Kidney (tissue), 22 donors: ENCODE results near the gene NXF1. TPM values are rescaled to one million over a fixed set of nuclear protein-coding genes. Genes with fewer than 3 reads are reported as not detected.

ENCODE experiments used
- DNase-seq, 5 donors: peaks; one replicate each; pipeline ENCODE4 v3.0.0-alpha.2; 2013 to 2020
- FAIRE-seq: peaks from 2 replicates; lab custom pipeline; 2012; peaks lifted over from hg19 to GRCh38; lab: Jason Lieb, UNC
- H3K27ac ChIP-seq, 2 donors: one replicate each; pipeline ENCODE4 v1.7.0; 2013; ENCODE audit warnings: low read depth in 2 of 2, low read length in 2 of 2, inconsistent platforms in 1 of 2
- H3K27me3 ChIP-seq: one replicate; pipeline ENCODE4 v1.7.1; 2013; ENCODE audit warnings: low read length, inconsistent platforms; ENCODE audit not compliant: control insufficient read depth, insufficient read depth
- H3K36me3 ChIP-seq, 3 donors: one replicate each; pipeline versions ENCODE4 v1.7.0 to v1.7.1; 2013; ENCODE audit warnings: low read length in 3 of 3, control low read depth in 1 of 3, inconsistent platforms in 1 of 3; ENCODE audit not compliant: insufficient read depth in 3 of 3, control insufficient read depth in 2 of 3
- H3K4me1 ChIP-seq, 3 donors: one replicate each; pipeline versions ENCODE4 v1.7.0 to v1.7.1; 2013; ENCODE audit warnings: low read length in 3 of 3, inconsistent platforms in 1 of 3, low read depth in 1 of 3; ENCODE audit not compliant: control insufficient read depth in 2 of 3, insufficient read depth in 2 of 3
- H3K4me3 ChIP-seq, 3 donors: one replicate each; pipeline versions ENCODE4 v1.7.0 to v1.8.1; 2013; ENCODE audit warnings: low read length in 3 of 3, control low read depth in 1 of 3, inconsistent platforms in 1 of 3
- H3K9ac ChIP-seq, 3 donors: one replicate each; pipeline versions ENCODE4 v1.7.0 to v1.7.1; 2013; ENCODE audit warnings: low read length in 3 of 3, control low read depth in 1 of 3, inconsistent platforms in 1 of 3
- H3K9me3 ChIP-seq, 3 donors: one replicate each; pipeline versions ENCODE4 v1.7.0 to v1.7.1; 2013; ENCODE audit warnings: low read length in 3 of 3, control low read depth in 1 of 3, inconsistent platforms in 1 of 3; ENCODE audit not compliant: control insufficient read depth in 2 of 3, insufficient read depth in 1 of 3
- intact Hi-C: fragments of 100-400 bp; cut with DNase I; formaldehyde crosslinking; loops from one replicate; pipeline ENCODE4 v1.11.1; 2022
- long read RNA-seq, 10 donors: library from polyadenylated mRNA in 1 of 10; unstranded in 1 of 10; transcript quantifications; one replicate each; pipeline ENCODE4 v2.0.0 and lab custom pipeline, GENCODE V29; 2021 to 2026
- polyA plus RNA-seq: library from polyadenylated mRNA; stranded (reverse); fragments of 350-450 nt; fragmentation: Illumina TruSeq; extraction: RNeasy Lipid Tissue Mini Kit (QIAGEN cat#74804); gene quantifications from one replicate; pipeline ENCODE4 v1.2.3, GENCODE V29; 2014; ENCODE audit warnings: low read depth, low replicate concordance; ENCODE audit not compliant: insufficient read depth
- total RNA-seq: library from RNA; stranded (reverse); fragmentation: NEBNext Ultra II Directional; extraction: Animal tissue kit (Norgen Biotek cat#: 25700); gene quantifications from one replicate; pipeline ENCODE4 v1.2.1, GENCODE V29; 2021
- TF ChIP-seq, protein P1 (sequence below): IDR thresholded peaks from 3 replicates; pipeline ENCODE4 v1.5.1; 2012; ENCODE audit warnings: mild to moderate bottlenecking, moderate library complexity, borderline replicate concordance; ENCODE audit not compliant: insufficient read depth; ENCODE audit errors: extremely low read depth
- donor health status: control.
- donor health status: control.
- donor health status: control.
- donor health status: control.
- donor health status: control.
- donor health status: DM: yes; HTN: yes; CAD: no.
- donor health status: Normal renal cell carcinoma (clear cell type).

NXF1 gene
- total RNA-seq (83.8 TPM), polyA plus RNA-seq (70.7 TPM)
- long read RNA-seq, donor 1, full-length matches to known transcripts, result 4 of 10 reads
- long read RNA-seq, donor 1, partial matches to known transcripts, result 6 of 10 reads
- long read RNA-seq, donor 1, other reads (novel, unspliced or antisense), result 0 of 10 reads
- long read RNA-seq, donor 2, full-length matches to known transcripts, result 4 of 10 reads
- long read RNA-seq, donor 2, partial matches to known transcripts, result 6 of 10 reads
- long read RNA-seq, donor 2, other reads (novel, unspliced or antisense), result 0 of 10 reads
- long read RNA-seq, donor 3, full-length matches to known transcripts, result 12 of 17 reads
- long read RNA-seq, donor 3, partial matches to known transcripts, result 5 of 17 reads
- long read RNA-seq, donor 3, other reads (novel, unspliced or antisense), result 0 of 17 reads
- long read RNA-seq, donor 4, full-length matches to known transcripts, result 7 of 7 reads
- long read RNA-seq, donor 4, partial matches to known transcripts, result 0 of 7 reads
- long read RNA-seq, donor 4, other reads (novel, unspliced or antisense), result 0 of 7 reads
- long read RNA-seq, donor 5, result 0 reads
- long read RNA-seq, donor 6, partial matches to known transcripts, result 5 of 6 reads
- long read RNA-seq, donor 6, other reads (novel, unspliced or antisense), result 0 of 6 reads
- long read RNA-seq, donor 7, full-length matches to known transcripts, result 4 of 34 reads
- long read RNA-seq, donor 7, partial matches to known transcripts, result 29 of 34 reads
- long read RNA-seq, donor 7, other reads (novel, unspliced or antisense), result 1 of 34 reads
- long read RNA-seq, donor 8, partial matches to known transcripts, result 0 of 8 reads
- long read RNA-seq, donor 8, other reads (novel, unspliced or antisense), result 0 of 8 reads
- long read RNA-seq, donor 9, full-length matches to known transcripts, result 4 of 4 reads
- long read RNA-seq, donor 9, partial matches to known transcripts, result 0 of 4 reads
- long read RNA-seq, donor 9, other reads (novel, unspliced or antisense), result 0 of 4 reads
- long read RNA-seq, donor 10, partial matches to known transcripts, result 5 of 11 reads
- long read RNA-seq, donor 10, other reads (novel, unspliced or antisense), result 0 of 11 reads

DNA sequence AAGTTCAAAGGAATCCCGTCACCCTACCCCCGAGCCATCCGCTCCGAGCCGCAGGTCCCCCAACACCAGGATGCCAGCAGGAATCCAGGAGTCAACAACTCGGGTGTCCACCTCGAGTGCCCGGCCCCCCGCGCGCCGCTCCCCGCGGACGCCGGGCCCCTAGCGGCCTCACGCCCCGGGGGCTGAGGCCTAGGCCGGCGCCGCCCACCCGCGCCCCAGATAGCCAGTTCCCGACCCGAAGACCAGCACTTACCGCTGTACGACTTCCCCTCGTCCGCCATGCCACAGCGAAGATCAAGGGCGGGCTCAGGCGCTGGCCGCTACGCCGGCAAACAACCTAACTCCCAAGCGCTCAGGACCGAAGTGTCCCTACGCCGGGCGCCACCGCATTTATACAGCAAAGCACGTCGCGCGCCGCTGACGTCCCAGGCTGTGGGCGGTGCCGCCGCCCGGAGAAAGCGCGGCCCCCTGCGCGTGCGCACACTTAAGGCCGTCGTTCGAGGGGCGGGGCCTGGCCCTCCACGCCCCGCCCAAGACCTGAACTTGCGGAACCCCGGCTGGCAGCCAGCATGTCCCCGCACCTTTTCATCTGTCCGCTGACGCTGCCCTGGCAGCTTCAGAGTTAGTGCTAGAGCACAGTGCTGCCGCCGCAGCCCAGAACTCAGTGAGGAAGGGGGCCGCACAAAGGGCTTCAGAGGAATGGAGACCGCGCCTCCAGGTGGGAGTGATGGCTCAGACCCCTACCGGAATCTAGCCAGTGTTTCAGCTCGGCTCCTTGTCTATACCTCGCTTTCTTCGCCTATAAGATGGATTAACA is at the start of gene NXF1:
Gene NXF1 (minus strand): TSS at position 365 of the 817 bp plus-strand sequence. CDS start 84 bp downstream, at position 281.
- FAIRE-seq, result no peak
- peak within 1 kb of the TSS; percentile 68 to 99 (median 90) for H3K9ac ChIP-seq
- H3K4me3 ChIP-seq, result peak within 1 kb of the TSS; percentile 80 to 99 (median 83)
- no peaks in the 10 kb centered on the region for H3K9me3 ChIP-seq
- TF ChIP-seq, protein P1, sequence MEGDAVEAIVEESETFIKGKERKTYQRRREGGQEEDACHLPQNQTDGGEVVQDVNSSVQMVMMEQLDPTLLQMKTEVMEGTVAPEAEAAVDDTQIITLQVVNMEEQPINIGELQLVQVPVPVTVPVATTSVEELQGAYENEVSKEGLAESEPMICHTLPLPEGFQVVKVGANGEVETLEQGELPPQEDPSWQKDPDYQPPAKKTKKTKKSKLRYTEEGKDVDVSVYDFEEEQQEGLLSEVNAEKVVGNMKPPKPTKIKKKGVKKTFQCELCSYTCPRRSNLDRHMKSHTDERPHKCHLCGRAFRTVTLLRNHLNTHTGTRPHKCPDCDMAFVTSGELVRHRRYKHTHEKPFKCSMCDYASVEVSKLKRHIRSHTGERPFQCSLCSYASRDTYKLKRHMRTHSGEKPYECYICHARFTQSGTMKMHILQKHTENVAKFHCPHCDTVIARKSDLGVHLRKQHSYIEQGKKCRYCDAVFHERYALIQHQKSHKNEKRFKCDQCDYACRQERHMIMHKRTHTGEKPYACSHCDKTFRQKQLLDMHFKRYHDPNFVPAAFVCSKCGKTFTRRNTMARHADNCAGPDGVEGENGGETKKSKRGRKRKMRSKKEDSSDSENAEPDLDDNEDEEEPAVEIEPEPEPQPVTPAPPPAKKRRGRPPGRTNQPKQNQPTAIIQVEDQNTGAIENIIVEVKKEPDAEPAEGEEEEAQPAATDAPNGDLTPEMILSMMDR, result no peak
- peaks cover 8 to 24% (median 20%) of the 10 kb centered on the region in 3 donors for H3K36me3 ChIP-seq
- DNase-seq, result peak; percentile 96 to 99 (median 98)
- H3K4me1 ChIP-seq, result peaks cover 0 to 8% (median 8%) of the 10 kb centered on the region in 3 donors
- intact Hi-C loops, result no loop called here
- peak within 1 kb of the TSS; percentile 82 to 90 for H3K27ac ChIP-seq
- H3K27me3 ChIP-seq, result no peaks in the 10 kb centered on the region

- intact Hi-C loops, result no loop called here
- DNase-seq (no peak), FAIRE-seq (no peak)
- TF ChIP-seq, protein P1, result no peak
- H3K4me1 ChIP-seq, result peaks cover 7 to 22% (median 9%) of the 10 kb centered on the region in 3 donors
- H3K36me3 ChIP-seq, result peaks cover 18 to 28% (median 18%) of the 10 kb centered on the region in 3 donors
- H3K27me3 ChIP-seq, result no peaks in the 10 kb centered on the region
- peak overlapping the region; percentile 87 to 95 (median 90) for H3K9ac ChIP-seq
- H3K4me3 ChIP-seq, result peak overlapping the region; percentile 89 to 99 (median 89)
- H3K27ac ChIP-seq, result no peak overlapping the region
- no peaks in the 10 kb centered on the region for H3K9me3 ChIP-seq
Observed at GRCh38 chr11:62854013-62854824, 49.0 kb upstream of the NXF1 start.
